K562 (cell line): Measurements from ENCODE around the gene CACNA2D3. TPM values are rescaled to one million over a fixed set of nuclear protein-coding genes. Genes with fewer than 3 reads are reported as not detected.

Experiments used
- ATAC-seq: fragments of 200-7000 bp; cut with Tn5 transposase; 3 replicates; pipeline ENCODE4 v1.9.1; 2020; ENCODE audit warnings: moderate library complexity
- BruUV-seq: library from RNA; stranded (reverse); fragments of 400-500 nt; replicated peaks from 2 replicates; lab custom pipeline; 2021; lab: Mats Ljungman, UMichigan
- CTCF ChIA-PET: fragments of 300-600 bp; formaldehyde crosslinking; extraction: SDS; loops from one replicate; lab custom pipeline; 2021; ENCODE audit warnings: low intra/inter-chr PET ratio; lab: Yijun Ruan, JAX
- POLR2A ChIA-PET: fragments of 300-600, 350-650 bp; sonication (Branson Sonifier 250); formaldehyde crosslinking; extraction: SDS; loops from one replicate; lab custom pipeline; 2021; ENCODE audit warnings: antibody characterized with exemption, inconsistent platforms; lab: Yijun Ruan, JAX
- DNase-seq, 4 experiments: peaks; one replicate each; pipeline versions ENCODE4 v3.0.0 to v3.0.0-alpha.2; 2011 to 2018; ENCODE audit warnings: low spot score in 3 of 4, mixed read lengths in 3 of 4; ENCODE audit errors: extremely low read depth in 1 of 4
- FAIRE-seq: peaks from 2 replicates; lab custom pipeline; 2011; peaks lifted over from hg19 to GRCh38; lab: Jason Lieb, UNC
- H2AFZ ChIP-seq: 2 replicates; pipeline ENCODE4 v1.6.0; 2011; ENCODE audit warnings: low read depth, low read length, control low read depth, inconsistent platforms
- H3K27ac ChIP-seq: fragments of 200-600 bp; 3 replicates; pipeline ENCODE4 v1.8.0; 2011; ENCODE audit warnings: low read depth, mild to moderate bottlenecking, control low read depth, inconsistent platforms, low read length, moderate library complexity, mixed read lengths; ENCODE audit errors: extremely low read depth
- H3K27me3 ChIP-seq, 2 experiments: fragments of 300-600 bp in 1 of 2; 2 replicates in 1 of 2; 3 replicates in 1 of 2; pipeline versions ENCODE4 v1.6.0 to v1.8.0; 2011; ENCODE audit warnings: inconsistent platforms in 2 of 2, low read length in 2 of 2, mild to moderate bottlenecking in 1 of 2, mixed read lengths in 1 of 2, moderate library complexity in 1 of 2; ENCODE audit not compliant: control insufficient read depth in 2 of 2, insufficient read depth in 2 of 2
- H3K36me3 ChIP-seq: fragments of 300-600 bp; 3 replicates; pipeline ENCODE4 v1.8.0; 2011; ENCODE audit warnings: mild to moderate bottlenecking, low read length, inconsistent platforms; ENCODE audit not compliant: control insufficient read depth, insufficient read depth
- H3K4me1 ChIP-seq, 2 experiments: fragments of 200-600 bp in 1 of 2; replicated peaks in 1 of 2; 2 replicates in 1 of 2; 3 replicates in 1 of 2; pipeline versions ENCODE4 v1.5.1 to v1.8.0; 2011; ENCODE audit warnings: inconsistent platforms in 2 of 2, low read length in 2 of 2, mild to moderate bottlenecking in 1 of 2, mixed read lengths in 1 of 2, moderate library complexity in 1 of 2; ENCODE audit not compliant: control insufficient read depth in 2 of 2, insufficient read depth in 2 of 2
- H3K4me2 ChIP-seq: 2 replicates; pipeline ENCODE4 v1.6.1; 2011; ENCODE audit warnings: low read length, control low read depth, inconsistent platforms, mixed read lengths; ENCODE audit not compliant: insufficient read depth
- H3K4me3 ChIP-seq: fragments of 200-600 bp; sonication (generic), shearing (Covaris generic); 2 replicates; pipeline ENCODE4 v1.5.1; 2016; ENCODE audit warnings: control low read depth, inconsistent platforms
- H3K79me2 ChIP-seq: fragments of 200-600 bp; 3 replicates; pipeline ENCODE4 v1.8.0; 2011; ENCODE audit warnings: low read length, inconsistent platforms; ENCODE audit not compliant: control insufficient read depth, insufficient read depth
- H3K9ac ChIP-seq, 2 experiments: 2 replicates each; pipeline versions ENCODE4 v1.6.0 to v1.6.1; 2011; ENCODE audit warnings: low read depth in 2 of 2, low read length in 2 of 2, control low read depth in 1 of 2, inconsistent platforms in 1 of 2, mild to moderate bottlenecking in 1 of 2, mixed read lengths in 1 of 2; ENCODE audit not compliant: insufficient read depth in 1 of 2
- H3K9me1 ChIP-seq: one replicate; pipeline ENCODE4 v1.6.0; 2011; ENCODE audit warnings: inconsistent platforms, mild to moderate bottlenecking, low read length, moderate library complexity; ENCODE audit not compliant: control insufficient read depth, insufficient read depth
- H3K9me3 ChIP-seq: replicated peaks from 2 replicates; pipeline ENCODE4 v1.5.1; 2011; ENCODE audit warnings: low read depth, low read length, inconsistent platforms; ENCODE audit not compliant: control insufficient read depth, insufficient read depth
- H4K20me1 ChIP-seq: replicated peaks from 2 replicates; pipeline ENCODE4 v1.6.1; 2011; ENCODE audit warnings: low read length, inconsistent platforms, mixed read lengths; ENCODE audit not compliant: control insufficient read depth, insufficient read depth
- DEAF1 ChIP-seq: fragments of 450-650 bp; formaldehyde crosslinking; IDR thresholded peaks from 2 replicates; pipeline ENCODE4 v1.4.0; 2020; ENCODE audit warnings: mild to moderate bottlenecking, moderate library complexity
- GTF2E2 ChIP-seq: fragments of 200-800 bp; sonication (Bioruptor generic); IDR thresholded peaks from 2 replicates; pipeline ENCODE4 v1.6.1; 2016; ENCODE audit warnings: missing genetic modification characterization, missing compliant biosample characterization
- PCBP1 ChIP-seq: fragments of 200-400 bp; formaldehyde crosslinking; IDR thresholded peaks from 2 replicates; pipeline ENCODE4 v1.6.1; 2018; ENCODE audit warnings: mild to moderate bottlenecking, low read depth, low read length; ENCODE audit not compliant: poor library complexity, severe bottlenecking
- SIX5 ChIP-seq, 2 experiments: IDR thresholded peaks; 2 replicates each; pipeline ENCODE4 v1.6.1; 2011; ENCODE audit warnings: low read length in 2 of 2, borderline replicate concordance in 1 of 2, low read depth in 1 of 2, mild to moderate bottlenecking in 1 of 2, moderate library complexity in 1 of 2; ENCODE audit not compliant: insufficient read depth in 1 of 2
- TSC22D4 ChIP-seq: fragments of 450-650 bp; IDR thresholded peaks from 2 replicates; pipeline ENCODE4 v1.6.1; 2016; ENCODE audit warnings: missing genetic modification characterization, missing biosample characterization, control low read depth
- USF2 ChIP-seq: sonication (generic); formaldehyde crosslinking; IDR thresholded peaks from 2 replicates; pipeline ENCODE4 v1.5.0; 2020; ENCODE audit warnings: missing genetic modification reagents
- ZNF140 ChIP-seq: fragments of 250-450 bp; sonication (Bioruptor Pico); IDR thresholded peaks from 2 replicates; pipeline ENCODE4 v1.8.0; 2021; ENCODE audit warnings: moderate library complexity, mild to moderate bottlenecking, inconsistent platforms
- ZNF316 ChIP-seq: fragments of 450-650 bp; IDR thresholded peaks from 2 replicates; pipeline ENCODE4 v1.6.1; 2016
- WGBS: fragments of 100-300 bp; shearing (Covaris generic); methylation state at CpG from one replicate; pipeline ENCODE4 v1.1.6; 2016; ENCODE audit warnings: low coverage, mixed read lengths; ENCODE audit not compliant: insufficient coverage; ENCODE audit errors: missing lambda C conversion rate; 5-methylcytosine and 5-hydroxymethylcytosine counted together
- in situ Hi-C: fragments of 300-500 bp; cut with MboI; formaldehyde crosslinking; loops from 4 replicates; pipeline ENCODE4 v1.15.0; 2018; ENCODE audit warnings: inconsistent platforms, mixed read lengths
- intact Hi-C: fragments of 100-400 bp; cut with micrococcal nuclease; formaldehyde crosslinking; loops from 2 replicates; pipeline ENCODE4 v1.14.2; 2022
- polyA plus RNA-seq, 8 experiments: library from polyadenylated mRNA; depleted of rRNA in 4 of 8; stranded (reverse) in 5 of 8; unstranded in 3 of 8; fragments of >200 nt; fragmentation: Nextera tagmentation in 2 of 8; fragmentation: Illumina TruSeq in 1 of 8; extraction: Ambion mirVana in 2 of 8; extraction: Trizol in 1 of 8; gene quantifications; 2 replicates each; pipeline versions ENCODE4 v1.2.1 to v1.2.3, GENCODE V29; 2011 to 2014; ENCODE audit warnings: inconsistent platforms in 1 of 8, missing spikeins in 1 of 8
- total RNA-seq, 7 experiments: library from RNA; depleted of rRNA in 6 of 7; stranded (reverse); fragments of >200 nt in 6 of 7; fragmentation: Illumina TruSeq in 2 of 7; extraction: Trizol in 2 of 7; gene quantifications; 2 replicates each; pipeline versions ENCODE4 v1.2.1 to v1.2.3, GENCODE V29; 2011 to 2021; ENCODE audit warnings: low replicate concordance in 1 of 7
- TF ChIP-seq, protein P1 (sequence below): fragments of 450-650 bp; IDR thresholded peaks from 2 replicates; pipeline ENCODE4 v1.6.1; 2016; ENCODE audit warnings: missing biosample characterization, missing genetic modification characterization

Gene CACNA2D3
- total and polyA plus RNA-seq, 9 of the 15 experiments (the other 6 are each of a cell fraction or from before 2014, with no cell fraction given) = 0.01 TPM; not detected in 8

DNA sequence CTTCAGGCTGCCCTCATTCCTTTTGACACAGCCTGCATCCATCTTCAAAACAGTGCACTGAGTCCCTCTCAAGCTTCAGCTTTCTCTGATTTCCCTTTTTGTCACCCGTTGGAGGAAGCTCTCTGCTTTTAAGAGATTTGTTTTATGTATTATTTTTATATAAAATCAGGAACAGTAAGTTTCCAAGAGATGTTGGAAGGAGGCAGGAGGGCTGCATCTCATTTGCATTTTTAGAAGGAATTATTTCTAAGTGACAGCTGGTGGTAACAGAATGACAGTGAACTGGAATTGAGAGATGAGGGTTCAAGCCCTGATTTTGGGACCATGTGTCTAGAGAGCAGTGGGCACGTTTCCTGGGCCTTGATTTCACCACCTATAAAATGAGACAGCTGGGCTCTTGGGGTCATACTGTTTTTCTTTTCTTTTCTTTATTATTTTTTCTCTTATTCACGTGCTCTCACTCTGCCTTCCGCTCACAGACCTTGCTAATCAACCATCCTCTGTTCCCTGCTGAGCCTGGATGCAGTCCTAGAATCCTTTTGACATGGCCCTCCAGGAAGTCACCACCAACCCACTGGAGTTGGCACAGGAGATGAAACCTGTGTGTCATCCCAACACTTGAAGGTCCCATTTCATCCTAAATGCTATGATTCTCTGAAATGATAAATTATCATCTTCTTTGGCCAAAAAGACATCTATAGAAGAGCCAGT lies 148.6 kb downstream of the CACNA2D3 start:
- no peaks in the 10 kb centered on the region for H4K20me1 ChIP-seq
- no TSS peak for BruUV-seq
- 0% methylated on average over 2 of the region's 4 CpGs for WGBS
- DNase-seq = no peak
- FAIRE-seq = no peak
- H3K9me1 ChIP-seq = no peaks in the 10 kb centered on the region
- no peak overlapping the region for H3K9ac ChIP-seq
- no peak overlapping the region for H3K27ac ChIP-seq
- no peaks in the 10 kb centered on the region for H3K27me3 ChIP-seq
- no peaks in the 10 kb centered on the region for H3K36me3 ChIP-seq
- in situ Hi-C loops (no loop called here), intact Hi-C loops (no loop called here)
- H3K9me3 ChIP-seq = no peaks in the 10 kb centered on the region
- ATAC-seq = no peak
- H3K4me3 ChIP-seq = no peak overlapping the region
- H2AFZ ChIP-seq = no peak overlapping the region
- TF ChIP-seq DEAF1 (CRISPR knock-in tag) = no peak
- TF ChIP-seq SIX5 (IDR thresholded peaks at IDR 0.05; ENCODE audit: borderline replicate concordance in 1 of 2, insufficient read depth in 1 of 2, low read depth in 1 of 2, low read length in 2 of 2) = no peak
- TF ChIP-seq, protein P1, sequence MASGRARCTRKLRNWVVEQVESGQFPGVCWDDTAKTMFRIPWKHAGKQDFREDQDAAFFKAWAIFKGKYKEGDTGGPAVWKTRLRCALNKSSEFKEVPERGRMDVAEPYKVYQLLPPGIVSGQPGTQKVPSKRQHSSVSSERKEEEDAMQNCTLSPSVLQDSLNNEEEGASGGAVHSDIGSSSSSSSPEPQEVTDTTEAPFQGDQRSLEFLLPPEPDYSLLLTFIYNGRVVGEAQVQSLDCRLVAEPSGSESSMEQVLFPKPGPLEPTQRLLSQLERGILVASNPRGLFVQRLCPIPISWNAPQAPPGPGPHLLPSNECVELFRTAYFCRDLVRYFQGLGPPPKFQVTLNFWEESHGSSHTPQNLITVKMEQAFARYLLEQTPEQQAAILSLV = no peak
- TF ChIP-seq GTF2E2 (tag) = no peak
- no peak for TF ChIP-seq TSC22D4 (tag)
- no peak for TF ChIP-seq ZNF316
- TF ChIP-seq USF2 = no peak
- TF ChIP-seq ZNF140 (CRISPR knock-in tag) = no peak
- no peak for TF ChIP-seq PCBP1
- H3K4me2 ChIP-seq = no peak overlapping the region
- no peaks in the 10 kb centered on the region for H3K79me2 ChIP-seq
- no peaks in the 10 kb centered on the region for H3K4me1 ChIP-seq
- POLR2A ChIA-PET = no interaction called here
- CTCF ChIA-PET = no interaction called here
